Ovary (tissue), 9 donors: ENCODE measurements around the gene CREG2. TPM values are rescaled to one million over a fixed set of nuclear protein-coding genes. Genes with fewer than 3 reads are reported as not detected.
A peak's percentile ranks its signal among the peaks of the same experiment; 100 is the strongest.

Experiments
- DNase-seq, 5 donors: peaks; one replicate each; pipeline ENCODE4 v3.0.0-alpha.2; 2019 to 2020
- H3K27ac ChIP-seq, 2 donors: fragments of 200-600 bp; one replicate each; pipeline versions ENCODE4 v1.5.1 to v1.8.0; 2019 to 2022
- H3K27me3 ChIP-seq: fragments of 200-600 bp; one replicate; pipeline ENCODE4 v1.8.0; 2022
- H3K36me3 ChIP-seq: fragments of 200-600 bp; sonication (generic); one replicate; pipeline ENCODE4 v1.5.1; 2019
- H3K4me1 ChIP-seq: one replicate; pipeline ENCODE4 v1.8.1; 2013; ENCODE audit warnings: mild to moderate bottlenecking, moderate library complexity; ENCODE audit not compliant: insufficient read depth
- H3K4me3 ChIP-seq: fragments of 200-600 bp; sonication (generic); one replicate; pipeline ENCODE4 v1.5.1; 2017
- H3K9me3 ChIP-seq, 2 donors: fragments of 200-600 bp in 1 of 2; sonication (generic) in 1 of 2; one replicate each; pipeline versions ENCODE4 v1.5.1 to v1.8.1; 2013 to 2019; ENCODE audit warnings: mild to moderate bottlenecking in 1 of 2, moderate library complexity in 1 of 2
- CTCF ChIP-seq, 3 donors: fragments of 450-650 bp in 2 of 3; fragments of 200-600 bp in 1 of 3; IDR thresholded peaks; one replicate each; pipeline versions ENCODE4 v1.5.1 to v1.8.0; 2016 to 2022; ENCODE audit warnings: antibody characterized with exemption in 3 of 3, mild to moderate bottlenecking in 1 of 3
- EP300 ChIP-seq: sonication (generic); formaldehyde crosslinking; IDR thresholded peaks from one replicate; pipeline ENCODE4 v1.6.1; 2017; ENCODE audit warnings: antibody characterized with exemption
- POLR2A ChIP-seq: fragments of 450-650 bp; IDR thresholded peaks from one replicate; pipeline ENCODE4 v1.6.1; 2017; ENCODE audit warnings: antibody characterized with exemption, mild to moderate bottlenecking, moderate library complexity
- WGBS, 3 donors: extraction: QIAGEN DNeasy Blood & Tissue Kit in 1 of 3; methylation state at CpG; one replicate each; pipeline versions ENCODE4 v1.1.5 to v1.1.7; 2013 to 2017; 5-methylcytosine and 5-hydroxymethylcytosine counted together
- intact Hi-C, 4 donors: fragments of 100-400 bp; cut with DNase I; formaldehyde crosslinking; loops; one replicate each; pipeline versions ENCODE4 v1.11.0 to v1.15.1; 2022 to 2023
- polyA plus RNA-seq, 2 donors: library from polyadenylated mRNA; stranded (reverse); fragments of 200-250 nt in 1 of 2; fragments of 350-450 nt in 1 of 2; fragmentation: Illumina TruSeq in 1 of 2; extraction: RNeasy Lipid Tissue Mini Kit (QIAGEN cat#74804) in 1 of 2; gene quantifications; one replicate each; pipeline ENCODE4 v1.2.3, GENCODE V29; 2013 to 2014
- total RNA-seq, 7 donors: library from RNA; depleted of rRNA in 2 of 7; stranded (reverse); fragments of >200 nt in 2 of 7; fragmentation: NEBNext Ultra II Directional in 3 of 7; extraction: Animal tissue kit (Norgen Biotek cat#: 25700) in 3 of 7; gene quantifications; one replicate each; pipeline versions ENCODE4 v1.1.0 to v1.2.4, GENCODE V29; 2016 to 2023
- donor health status: DM: no; HTN: no; CAD: no; lungs with moderate emphysema.
- donor health status: DM: no; HTN: no; CAD: no.
- donor health status: Bipolar disorder and iron deficiency.
- donor health status: DM: yes; HTN: yes; CAD: no.
- donor health status: DM: no; HTN: no; CAD: no.
- donor health status: DM: yes; HTN: yes; CAD: no.

The CREG2 gene
- total and polyA plus RNA-seq, 9 donors, result 0.04 to 0.57 (median 0.19) TPM; not detected in 1

DNA sequence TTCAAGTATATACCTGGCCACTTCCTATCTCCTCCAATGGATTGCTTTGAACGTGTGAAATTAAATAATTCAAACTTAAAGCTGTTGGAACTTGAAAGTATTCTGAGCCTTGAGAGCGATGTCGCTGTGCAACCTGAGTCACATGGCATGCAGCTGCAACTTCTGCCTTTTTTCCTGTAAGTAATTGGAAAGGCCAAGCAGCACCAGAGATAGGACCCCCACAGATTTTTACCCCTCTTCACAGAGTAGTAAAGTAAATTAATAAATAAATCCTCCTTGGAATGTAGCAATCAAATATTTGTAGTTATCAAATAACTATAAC lies 75.6 kb downstream of the CREG2 start:
- no peaks in the 10 kb centered on the region for H3K27me3 ChIP-seq
- H3K27ac ChIP-seq, result no peak overlapping the region
- no peak overlapping the region for H3K4me3 ChIP-seq
- H3K4me1 ChIP-seq, result peaks cover 1% of the 10 kb centered on the region
- no peak for DNase-seq
- TF ChIP-seq EP300, result no peak
- no peak for TF ChIP-seq POLR2A
- no peak for TF ChIP-seq CTCF (IDR thresholded peaks at IDR 0.05)
- intact Hi-C loops, result no loop called here
- H3K9me3 ChIP-seq, result no peaks in the 10 kb centered on the region
- WGBS, 3 donors, result 70 to 77% (median 74%) methylated on average over 3 of the region's 3 CpGs
- no peaks in the 10 kb centered on the region for H3K36me3 ChIP-seq

DNA sequence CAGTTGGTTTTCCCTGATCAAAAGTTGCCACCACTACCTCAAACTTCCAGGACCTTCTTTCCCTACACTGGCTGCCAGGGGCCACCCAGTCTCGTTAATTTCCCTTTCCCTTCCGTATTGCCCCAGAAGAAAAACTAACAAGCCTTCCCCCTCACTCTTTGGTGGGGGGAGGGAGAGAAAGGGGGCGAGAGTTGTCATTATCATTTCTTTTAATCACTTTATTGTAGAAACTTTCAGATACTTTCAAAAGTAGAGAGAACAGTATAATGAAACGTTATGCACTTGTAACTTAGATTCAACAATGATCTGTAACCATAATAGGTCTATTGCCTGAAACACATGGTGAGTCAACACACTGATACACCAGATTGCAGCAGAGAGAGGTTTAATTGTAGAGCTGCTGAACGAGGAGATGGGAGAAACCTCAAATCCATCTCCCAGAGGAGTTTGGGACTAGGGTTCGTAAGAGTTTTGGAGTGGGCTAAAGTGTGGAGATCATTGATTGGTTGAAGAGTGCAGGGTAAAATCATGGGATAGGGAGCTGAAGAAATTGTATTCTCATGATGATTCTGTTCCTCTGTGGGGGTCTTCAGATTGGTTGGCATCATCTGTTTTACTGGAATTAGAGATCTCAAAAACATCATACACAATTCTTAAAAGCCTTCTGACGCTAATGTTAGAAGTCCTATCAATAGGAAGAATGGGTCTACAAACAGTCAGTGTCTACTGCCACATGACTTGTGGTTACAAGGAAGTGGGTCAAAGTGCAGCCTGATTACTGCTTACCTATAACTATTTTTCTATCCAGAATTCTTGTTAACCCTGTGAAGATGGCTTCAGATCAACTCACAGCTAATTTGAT lies 76.2 kb downstream of the CREG2 start:
- peaks cover 5% of the 10 kb centered on the region for H3K4me1 ChIP-seq
- H3K27ac ChIP-seq, result no peak overlapping the region
- no peaks in the 10 kb centered on the region for H3K36me3 ChIP-seq
- H3K4me3 ChIP-seq, result no peak overlapping the region
- no peaks in the 10 kb centered on the region for H3K9me3 ChIP-seq
- TF ChIP-seq POLR2A, result no peak
- no peak for TF ChIP-seq EP300
- no peak for TF ChIP-seq CTCF (IDR thresholded peaks at IDR 0.05)
- WGBS, 3 donors, result 78 to 81% (median 81%) methylated on average over 7 of the region's 7 CpGs
- intact Hi-C loops, result no loop called here
- no peaks in the 10 kb centered on the region for H3K27me3 ChIP-seq
- no peak for DNase-seq

DNA sequence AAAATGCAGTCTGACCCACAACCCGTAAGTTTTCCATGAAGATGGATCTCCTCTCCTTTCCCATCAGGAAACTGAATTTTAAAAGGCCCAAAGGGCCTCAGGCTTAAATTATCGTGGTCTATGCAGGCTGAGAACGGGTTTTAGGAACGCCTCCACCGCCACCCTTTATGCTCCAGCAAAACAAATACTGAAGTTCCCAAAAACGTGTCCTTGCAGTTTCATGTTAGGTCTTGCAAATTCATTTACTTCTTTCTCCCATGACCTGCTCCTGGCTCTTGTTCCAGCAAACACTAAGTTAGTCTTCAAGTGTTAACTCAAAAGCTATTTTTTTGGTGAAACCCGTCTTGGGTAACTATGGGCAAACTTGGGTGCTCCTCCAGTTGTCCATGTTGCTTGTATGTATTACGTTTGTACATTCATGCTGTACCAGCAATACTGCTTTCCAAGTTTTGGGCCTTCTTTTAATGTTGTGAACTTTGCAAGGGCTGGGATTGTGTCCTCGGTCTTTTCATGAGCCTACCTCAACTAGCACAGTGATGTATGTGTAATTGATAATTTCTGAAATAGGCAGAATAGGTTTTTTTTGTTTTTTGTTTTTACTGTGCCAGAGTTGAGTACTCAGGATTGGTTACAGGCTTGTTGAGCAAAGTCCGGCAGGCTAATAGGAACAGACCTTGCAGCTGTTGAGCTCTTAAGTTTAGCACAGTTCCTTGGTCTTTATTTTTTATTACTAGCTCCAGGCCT lies 77.0 kb downstream of the CREG2 start:
- no peaks in the 10 kb centered on the region for H3K9me3 ChIP-seq
- H3K27ac ChIP-seq, result no peak overlapping the region
- peaks cover 9% of the 10 kb centered on the region for H3K4me1 ChIP-seq
- H3K36me3 ChIP-seq, result no peaks in the 10 kb centered on the region
- no peaks in the 10 kb centered on the region for H3K27me3 ChIP-seq
- no peak for TF ChIP-seq POLR2A
- no peak for TF ChIP-seq EP300
- no peak for TF ChIP-seq CTCF (IDR thresholded peaks at IDR 0.05)
- no peak for DNase-seq
- 85 to 89% (median 85%) methylated on average over 10 of the region's 10 CpGs for WGBS, 3 donors
- intact Hi-C loops, result no loop called here
- H3K4me3 ChIP-seq, result no peak overlapping the region

DNA sequence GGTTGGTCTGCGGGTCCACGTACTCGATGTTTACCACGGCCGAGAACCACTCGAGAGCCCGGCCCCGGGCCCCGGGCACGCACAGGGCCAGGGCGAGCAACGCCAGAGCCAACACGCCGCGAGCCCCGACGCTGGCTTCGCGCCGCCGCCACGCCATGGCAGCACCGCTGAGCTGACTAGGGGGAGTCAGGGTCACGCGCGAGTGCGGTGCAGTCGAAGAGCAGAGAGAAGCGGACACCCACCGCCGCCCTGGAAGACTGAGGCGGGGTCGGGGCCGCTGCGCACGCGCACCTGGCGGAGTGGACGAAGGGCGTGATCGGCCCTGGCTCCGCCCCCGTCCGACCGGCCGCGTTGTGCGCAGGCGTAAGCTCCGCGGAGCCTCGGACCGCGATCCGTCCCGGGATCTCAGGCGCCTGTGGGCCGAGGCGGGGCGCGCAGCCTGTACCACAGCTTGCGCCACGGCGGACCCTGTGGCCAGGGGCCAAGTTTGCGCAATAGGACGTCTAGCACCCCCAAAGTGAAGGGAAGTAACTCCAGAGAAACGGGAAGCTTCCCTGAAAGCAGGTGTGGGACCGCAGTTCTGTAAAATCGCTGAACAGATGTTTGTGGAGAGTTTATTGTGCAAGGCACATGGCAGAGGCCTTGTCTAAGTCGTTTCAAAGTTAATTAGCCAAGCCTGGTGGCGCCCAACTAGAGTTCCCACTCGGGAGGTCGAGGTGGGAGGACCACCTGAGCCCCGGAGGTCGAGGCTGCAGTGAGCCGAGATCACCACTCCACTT lies 78.7 kb downstream of the CREG2 start, which contains the start of gene RNF149:
Gene RNF149 (minus strand): TSS at position 270 of the 779 bp plus-strand sequence. CDS start 113 bp downstream, at position 157.
- peak; percentile 93 to 97 (median 96) for DNase-seq
- H3K9me3 ChIP-seq, result no peaks in the 10 kb centered on the region
- intact Hi-C loops, result no loop called here
- H3K36me3 ChIP-seq, result no peaks in the 10 kb centered on the region
- TF ChIP-seq CTCF (IDR thresholded peaks at IDR 0.05), result peak in 2 of 3 donors; percentile 36 to 52
- peak; percentile 89 for TF ChIP-seq POLR2A
- TF ChIP-seq EP300, result no peak
- H3K27ac ChIP-seq, result peak within 1 kb of the TSS; percentile 77 to 84
- H3K27me3 ChIP-seq, result no peaks in the 10 kb centered on the region
- H3K4me1 ChIP-seq, result peaks cover 14% of the 10 kb centered on the region
- WGBS, 3 donors, result 1 to 2% (median 1%) methylated on average over 35 to 76 of the region's 76 CpGs
- H3K4me3 ChIP-seq, result peak within 1 kb of the TSS; percentile 80
